Cardiac muscle cell (in vitro differentiated cells and primary cell): ENCODE measurements around the gene ARHGAP15. TPM values are rescaled to one million over a fixed set of nuclear protein-coding genes. Genes with fewer than 3 reads are reported as not detected.

Experiments used
- DNase-seq, 2 donors: peaks; one replicate each; pipeline versions ENCODE4 v3.0.0 to v3.0.0-alpha.2; 2010 to 2017; ENCODE audit warnings: low read depth in 1 of 2, low spot score in 1 of 2
- H3K27ac ChIP-seq: fragments of 200-600 bp; sonication (generic); 2 replicates; pipeline ENCODE4 v1.5.1; 2016
- H3K27me3 ChIP-seq: fragments of 200-600 bp; sonication (generic); 2 replicates; pipeline ENCODE4 v1.6.0; 2016; ENCODE audit warnings: control low read depth
- H3K36me3 ChIP-seq: fragments of 200-600 bp; sonication (generic); 2 replicates; pipeline ENCODE4 v1.5.1; 2016; ENCODE audit warnings: control low read depth
- H3K4me1 ChIP-seq: fragments of 200-600 bp; sonication (generic); 2 replicates; pipeline ENCODE4 v1.8.1; 2017; ENCODE audit warnings: low read depth, mild to moderate bottlenecking, mixed run types
- H3K4me3 ChIP-seq: fragments of 200-600 bp; sonication (generic); 2 replicates; pipeline ENCODE4 v1.5.1; 2016; ENCODE audit warnings: mild to moderate bottlenecking
- H3K9me3 ChIP-seq: fragments of 200-600 bp; sonication (generic); 2 replicates; pipeline ENCODE4 v1.5.1; 2017; ENCODE audit warnings: low read depth, mild to moderate bottlenecking, control low read depth
- polyA plus RNA-seq: library from polyadenylated mRNA; unstranded; fragments of >200 nt; fragmentation: Nextera tagmentation; extraction: Ambion mirVana; gene quantifications from 2 replicates; pipeline ENCODE4 v1.2.1, GENCODE V29; 2016
- total RNA-seq: library from RNA; depleted of rRNA; stranded (reverse); fragments of >200 nt; gene quantifications from 2 replicates; pipeline ENCODE4 v1.2.3, GENCODE V29; 2016
- TF ChIP-seq, protein P1 (sequence below): IDR thresholded peaks from 2 replicates; pipeline ENCODE4 v1.5.1; 2012; ENCODE audit warnings: low read depth, mild to moderate bottlenecking, low read length

Gene ARHGAP15
- total and polyA plus RNA-seq, 2 experiments from 2014 or later, result not detected

DNA sequence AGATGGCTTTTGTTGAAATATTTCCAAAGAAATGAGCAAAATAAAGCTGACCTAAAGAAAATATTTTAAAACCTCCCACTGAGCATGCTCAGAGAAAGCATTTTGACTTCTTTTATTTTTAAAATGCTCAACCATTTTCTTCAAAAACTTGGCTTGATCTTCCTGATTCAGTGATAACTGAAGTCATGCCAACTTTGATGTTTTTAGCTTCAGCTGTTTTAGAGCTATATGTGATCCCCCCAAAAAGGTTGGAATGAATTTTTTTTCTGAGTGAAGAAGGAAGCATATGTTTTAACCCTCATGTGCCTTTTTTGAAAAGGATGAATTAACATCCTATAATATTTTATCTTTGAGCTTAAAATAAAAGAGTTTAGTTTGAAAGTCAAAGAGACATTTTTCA is 612.0 kb downstream of the ARHGAP15 start:
- Histone ChIP-seq H3K9me3 (no peaks in the 10 kb centered on the region), H3K36me3 (no peaks in the 10 kb centered on the region), H3K27ac (no peak overlapping the region), H3K4me1 (no peaks in the 10 kb centered on the region), H3K27me3 (no peaks in the 10 kb centered on the region), H3K4me3 (no peak overlapping the region)
- no peak for DNase-seq
- TF ChIP-seq, protein P1, sequence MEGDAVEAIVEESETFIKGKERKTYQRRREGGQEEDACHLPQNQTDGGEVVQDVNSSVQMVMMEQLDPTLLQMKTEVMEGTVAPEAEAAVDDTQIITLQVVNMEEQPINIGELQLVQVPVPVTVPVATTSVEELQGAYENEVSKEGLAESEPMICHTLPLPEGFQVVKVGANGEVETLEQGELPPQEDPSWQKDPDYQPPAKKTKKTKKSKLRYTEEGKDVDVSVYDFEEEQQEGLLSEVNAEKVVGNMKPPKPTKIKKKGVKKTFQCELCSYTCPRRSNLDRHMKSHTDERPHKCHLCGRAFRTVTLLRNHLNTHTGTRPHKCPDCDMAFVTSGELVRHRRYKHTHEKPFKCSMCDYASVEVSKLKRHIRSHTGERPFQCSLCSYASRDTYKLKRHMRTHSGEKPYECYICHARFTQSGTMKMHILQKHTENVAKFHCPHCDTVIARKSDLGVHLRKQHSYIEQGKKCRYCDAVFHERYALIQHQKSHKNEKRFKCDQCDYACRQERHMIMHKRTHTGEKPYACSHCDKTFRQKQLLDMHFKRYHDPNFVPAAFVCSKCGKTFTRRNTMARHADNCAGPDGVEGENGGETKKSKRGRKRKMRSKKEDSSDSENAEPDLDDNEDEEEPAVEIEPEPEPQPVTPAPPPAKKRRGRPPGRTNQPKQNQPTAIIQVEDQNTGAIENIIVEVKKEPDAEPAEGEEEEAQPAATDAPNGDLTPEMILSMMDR, result no peak

- H3K9me3 ChIP-seq, result no peaks in the 10 kb centered on the region
- no peaks in the 10 kb centered on the region for H3K36me3 ChIP-seq
- TF ChIP-seq, protein P1, result no peak
- H3K27me3 ChIP-seq, result no peaks in the 10 kb centered on the region
- no peaks in the 10 kb centered on the region for H3K4me1 ChIP-seq
- H3K4me3 ChIP-seq, result no peak overlapping the region
- no peak for DNase-seq
- H3K27ac ChIP-seq, result no peak overlapping the region
Observed at GRCh38 chr2:143742581-143742980, 613.4 kb downstream of the ARHGAP15 start.

GRCh38 chr2:143744114-143744513 is 614.9 kb downstream of the ARHGAP15 start:
- no peak overlapping the region for H3K27ac ChIP-seq
- TF ChIP-seq, protein P1, result no peak
- no peak overlapping the region for H3K4me3 ChIP-seq
- no peak for DNase-seq
- no peaks in the 10 kb centered on the region for H3K4me1 ChIP-seq
- H3K9me3 ChIP-seq, result no peaks in the 10 kb centered on the region
- H3K27me3 ChIP-seq, result no peaks in the 10 kb centered on the region
- H3K36me3 ChIP-seq, result no peaks in the 10 kb centered on the region

GRCh38 chr2:143745060-143745459 is 615.8 kb downstream of the ARHGAP15 start:
- DNase-seq, result no peak
- Histone ChIP-seq H3K9me3 (no peaks in the 10 kb centered on the region), H3K36me3 (no peaks in the 10 kb centered on the region), H3K4me3 (no peak overlapping the region), H3K4me1 (no peaks in the 10 kb centered on the region), H3K27ac (no peak overlapping the region), H3K27me3 (no peaks in the 10 kb centered on the region)
- TF ChIP-seq, protein P1, result no peak

DNA sequence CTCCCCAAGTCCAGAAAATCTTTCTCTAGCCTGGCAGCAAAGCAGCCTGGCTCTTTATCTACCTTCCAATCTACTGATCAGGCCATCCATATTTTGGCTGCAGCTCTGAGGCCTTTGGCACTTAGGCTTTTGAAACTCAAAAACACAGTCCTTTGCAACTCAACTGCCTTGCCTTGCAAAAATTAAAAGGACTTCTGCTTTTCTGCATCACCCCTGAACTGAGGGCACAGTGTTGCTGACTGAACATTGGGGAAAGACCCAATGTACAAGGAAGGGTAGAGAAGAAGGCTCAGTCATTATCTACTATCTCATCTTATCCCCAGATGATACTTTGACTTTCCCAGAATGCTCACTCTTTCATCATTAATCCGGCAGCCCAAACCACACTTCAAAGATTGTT is 625.5 kb downstream of the ARHGAP15 start:
- TF ChIP-seq, protein P1, result no peak
- no peaks in the 10 kb centered on the region for H3K9me3 ChIP-seq
- DNase-seq, result no peak
- H3K27ac ChIP-seq, result no peak overlapping the region
- H3K4me3 ChIP-seq, result no peak overlapping the region
- H3K4me1 ChIP-seq, result peaks cover 9% of the 10 kb centered on the region
- no peaks in the 10 kb centered on the region for H3K27me3 ChIP-seq
- H3K36me3 ChIP-seq, result no peaks in the 10 kb centered on the region
